T-helper 2 cell treated with Interferon-gamma antibody and Interleukin-4, amounts not matched to agents 100 ng/mL and 5 ng/mL, for 36 hours (primary cell): ENCODE results near the gene KRTAP10-7. TPM values are rescaled to one million over a fixed set of nuclear protein-coding genes. Genes with fewer than 3 reads are reported as not detected.
"Not testable (repeated sequence)": the region's sequence is repeated elsewhere in the genome, so short reads cannot be mapped to it uniquely, and the experiment has no call there.

Experiments
- intact Hi-C: fragments of 100-400 bp; cut with micrococcal nuclease; formaldehyde crosslinking; loops from one replicate; pipeline ENCODE4 v1.15.1; 2023
- total RNA-seq: library from RNA; stranded (reverse); gene quantifications from 2 replicates; pipeline ENCODE4 v1.2.3, GENCODE V29; 2022

The KRTAP10-7 gene
- total RNA-seq, 1 donor from 2014 or later, result not detected

DNA sequence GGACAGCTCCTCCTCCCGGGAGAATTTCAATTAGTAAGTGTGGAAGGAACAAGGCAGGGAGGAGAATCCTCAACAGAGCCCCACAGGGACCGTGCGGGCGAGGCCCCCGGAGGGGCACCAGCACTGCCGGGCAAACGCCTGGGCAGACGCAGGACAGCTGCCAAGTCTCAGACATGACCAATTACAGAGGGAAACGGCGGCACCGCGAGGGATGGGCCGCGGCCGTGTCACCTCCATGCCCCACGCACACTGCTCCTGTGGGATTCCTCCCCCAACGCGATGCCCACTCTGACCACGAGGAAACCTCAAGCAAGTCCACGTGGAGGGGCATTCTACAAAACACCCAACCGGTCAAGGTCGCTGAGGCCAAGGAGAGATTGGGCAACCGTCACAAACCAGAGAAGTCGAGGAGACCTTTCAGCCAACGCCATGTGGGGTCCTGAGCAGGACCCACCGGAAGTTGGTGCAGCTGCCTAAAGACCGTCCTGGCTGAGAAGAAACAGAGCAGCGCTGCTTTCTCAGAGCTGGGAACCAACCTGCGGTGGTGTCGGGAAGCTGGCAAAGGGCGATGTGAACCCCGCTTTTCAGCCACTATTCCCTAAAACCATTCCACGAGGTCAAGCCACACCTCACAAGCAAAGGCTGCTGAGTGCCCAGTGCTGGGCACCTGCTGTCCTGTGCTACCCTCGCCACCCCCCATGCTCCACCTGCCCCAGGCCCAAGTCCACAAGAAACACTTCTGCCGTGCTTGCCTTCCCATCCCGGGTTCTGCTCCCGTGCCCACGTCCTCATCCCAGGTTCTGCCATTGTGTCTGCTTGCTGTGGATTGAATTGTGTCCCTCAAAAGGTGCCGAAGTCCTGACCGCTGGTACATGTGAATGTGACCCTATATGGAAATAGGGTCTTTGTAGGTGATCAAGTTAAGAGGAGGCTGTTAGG is 28.3 kb upstream of the KRTAP10-7 start:
- intact Hi-C loops, result no loop called here

DNA sequence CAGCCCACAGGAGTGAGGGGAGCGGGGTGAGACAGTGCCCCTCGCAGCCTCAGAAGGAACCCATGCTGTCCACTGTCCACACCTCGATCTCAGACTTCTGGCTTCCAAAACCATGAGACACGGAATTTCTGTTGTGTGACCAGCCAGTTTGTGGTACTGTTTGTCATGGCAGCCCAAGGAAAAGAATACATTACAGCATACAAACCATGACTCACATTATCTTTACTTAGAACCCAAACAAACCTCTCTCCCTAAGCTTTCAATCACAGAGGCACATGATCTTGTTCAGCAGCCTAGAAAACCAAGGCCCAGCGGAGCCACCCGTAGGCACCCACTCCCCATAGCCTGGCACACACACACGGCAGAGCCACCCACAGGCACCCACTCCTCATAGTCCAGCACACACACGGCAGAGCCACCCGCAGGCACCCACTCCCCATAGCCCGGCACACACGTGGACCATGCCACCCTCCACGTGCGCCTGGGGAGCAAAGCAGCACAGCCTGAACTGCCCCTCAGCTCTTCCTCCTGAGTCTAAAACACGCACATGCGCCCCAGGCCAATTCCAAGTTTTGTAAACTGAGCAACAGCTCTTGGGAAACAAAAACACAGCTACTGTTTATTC is 27.3 kb upstream of the KRTAP10-7 start:
- intact Hi-C loops, result no loop called here

GRCh38 chr21:44573630-44574456 is 26.6 kb upstream of the KRTAP10-7 start, which contains the start of gene KRTAP10-4:
Gene KRTAP10-4 (plus strand): TSS chr21:44573729. CDS start chr21:44573759, 30 bp downstream.
- intact Hi-C loops, result not testable (repeated sequence)

GRCh38 chr21:44574457-44575306 is 25.7 kb upstream of the KRTAP10-7 start:
- intact Hi-C loops, result no loop called here

DNA sequence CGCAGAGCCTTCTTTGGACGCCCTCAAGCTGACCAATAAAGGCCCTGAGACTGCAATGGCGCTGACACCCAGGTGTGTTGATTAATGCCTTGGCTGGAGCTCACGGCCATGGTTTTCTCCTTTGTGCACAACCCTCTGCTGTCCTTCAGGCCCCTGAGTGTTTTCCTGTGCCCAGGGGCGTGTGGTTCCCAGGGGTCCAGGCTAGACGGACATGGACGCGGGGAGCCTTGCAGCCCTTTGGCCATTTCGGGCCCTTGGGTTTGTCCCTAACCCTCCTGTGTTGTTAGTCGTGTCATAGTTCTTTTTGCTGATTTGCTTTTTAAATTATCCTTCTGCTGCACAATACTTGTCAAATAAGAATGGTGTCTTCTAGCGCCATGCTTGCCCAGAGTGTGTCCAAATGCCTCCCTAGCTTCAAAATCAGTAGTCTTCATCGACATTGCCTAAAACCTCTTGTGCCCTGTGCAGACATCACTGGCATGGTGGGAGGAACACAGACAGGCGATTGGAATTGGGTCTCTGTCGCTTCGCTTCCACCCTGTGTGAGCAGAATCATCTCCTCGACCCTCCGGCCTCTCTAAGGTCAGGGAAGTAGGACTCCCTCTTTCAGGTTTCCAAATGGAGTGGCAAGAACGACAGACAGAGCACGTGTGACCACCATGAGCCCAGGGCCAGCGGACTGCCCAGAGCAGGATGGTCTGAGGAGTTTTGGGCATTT is 24.9 kb upstream of the KRTAP10-7 start:
- intact Hi-C loops, result no loop called here

DNA sequence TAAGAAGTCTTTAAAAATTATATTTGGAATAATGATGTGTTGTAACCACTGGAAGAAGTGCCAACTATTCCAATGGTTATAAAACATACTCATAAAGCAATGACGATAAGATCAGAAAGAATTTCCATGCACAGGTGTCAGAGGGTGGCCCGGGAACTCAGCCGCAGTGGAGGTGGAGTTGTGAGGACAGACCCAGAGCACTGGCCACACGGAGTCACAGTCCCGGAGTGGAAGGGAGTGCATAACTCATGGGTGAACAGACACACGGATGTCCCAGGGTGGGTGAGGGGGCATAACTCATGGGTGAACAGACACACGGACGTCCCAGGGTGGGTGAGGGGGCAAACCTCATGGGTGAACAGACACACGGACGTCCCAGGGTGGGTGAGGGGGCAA is 24.4 kb upstream of the KRTAP10-7 start:
- intact Hi-C loops, result no loop called here

GRCh38 chr21:44578371-44579055 is 21.9 kb upstream of the KRTAP10-7 start:
- intact Hi-C loops, result no loop called here

DNA sequence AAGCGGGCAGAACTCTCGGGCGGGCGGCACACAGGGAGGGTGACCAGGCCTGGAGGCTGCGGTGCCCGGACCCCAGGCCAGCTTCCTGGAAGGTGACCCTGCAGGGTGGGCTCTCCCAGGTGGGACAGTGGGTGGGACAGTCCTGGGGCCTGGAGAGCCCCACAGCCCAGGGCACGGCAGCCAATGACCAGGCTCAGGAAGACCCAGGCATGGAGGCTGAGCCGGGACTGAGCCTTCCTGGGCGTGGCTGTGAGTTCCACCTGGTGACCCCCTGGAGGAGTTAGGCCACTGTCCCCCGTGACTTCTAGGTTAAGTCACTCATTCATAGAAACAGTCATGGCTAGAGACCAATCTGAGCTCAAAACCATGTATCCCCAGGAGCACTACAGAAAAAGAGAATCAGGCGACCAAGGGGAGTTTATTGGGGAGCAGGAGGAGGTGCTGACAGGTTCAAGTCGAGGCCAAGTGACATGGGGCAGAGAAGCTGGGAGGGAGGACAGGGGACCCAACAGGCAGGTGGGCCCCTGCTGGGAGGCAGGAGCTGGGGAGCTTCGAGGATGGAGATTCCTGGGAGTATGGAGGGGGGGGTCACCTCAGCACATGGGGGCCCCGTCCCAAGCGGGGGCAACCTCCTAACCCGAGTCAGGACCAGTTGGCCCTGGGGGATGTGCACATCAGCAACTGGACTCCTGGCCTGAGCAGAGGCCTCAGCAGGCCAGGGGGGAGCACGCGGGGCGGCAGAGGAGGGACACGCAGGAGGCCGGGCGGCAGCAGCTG is 21.2 kb upstream of the KRTAP10-7 start:
- intact Hi-C loops, result no loop called here

GRCh38 chr21:44579833-44580144 is 20.6 kb upstream of the KRTAP10-7 start:
- intact Hi-C loops, result no loop called here

DNA sequence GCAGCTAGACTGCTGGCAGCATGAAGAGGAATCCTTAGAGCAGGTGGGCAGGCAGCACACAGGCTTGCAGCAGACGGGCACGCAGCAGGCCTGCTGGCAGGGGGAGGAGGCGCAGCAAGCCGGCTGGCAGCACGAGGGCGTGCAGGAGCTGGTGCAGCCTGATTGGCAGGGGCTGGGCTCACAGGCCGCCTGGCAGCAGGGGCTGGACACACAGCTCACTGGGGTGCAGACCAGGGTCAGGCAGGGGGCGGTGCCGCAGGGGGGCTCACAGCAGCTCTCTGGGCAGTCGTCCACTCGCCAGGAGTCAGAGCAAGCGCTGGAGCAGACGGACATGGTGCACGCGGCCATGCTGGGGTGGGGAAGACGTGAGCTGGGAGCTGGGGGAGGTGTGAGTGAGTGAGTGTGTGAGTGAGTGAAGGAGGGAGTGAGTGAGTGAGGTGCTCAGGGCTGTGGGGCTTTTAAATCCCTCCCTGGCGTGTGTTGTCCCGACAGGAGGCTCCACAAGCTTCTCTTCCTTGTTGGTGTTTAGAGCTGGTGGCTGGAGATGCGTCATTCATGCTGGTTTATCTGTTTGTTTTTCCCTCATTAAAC is 20.1 kb upstream of the KRTAP10-7 start, which contains the start of gene KRTAP10-5:
TSS of gene KRTAP10-5 (minus strand) at position 374 of the 591 bp plus-strand sequence. CDS start at position 348, 26 bp downstream.
- intact Hi-C loops, result not testable (repeated sequence)

- intact Hi-C loops, result no loop called here
These were observed 19.2 kb upstream of the KRTAP10-7 start for GRCh38 chr21:44581158-44581557.

DNA sequence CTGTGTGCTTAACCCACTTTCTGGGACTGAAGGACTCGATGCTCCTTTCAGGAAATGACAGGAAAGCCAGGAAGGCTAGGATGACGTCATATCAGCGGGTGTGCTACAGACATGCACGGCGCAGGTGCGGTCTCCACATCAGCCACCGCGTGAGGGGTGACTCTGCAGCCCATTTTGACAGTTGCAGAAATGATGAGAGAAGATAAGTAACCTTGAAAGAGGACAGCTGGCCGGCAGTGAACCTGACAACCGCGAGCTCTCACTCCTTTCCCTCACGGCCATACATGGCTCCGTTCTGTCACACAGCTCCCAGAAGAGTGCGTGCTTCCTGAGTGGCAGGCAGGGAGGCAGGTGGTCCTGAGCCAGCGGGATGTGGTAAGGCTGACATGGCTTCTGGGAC is 18.3 kb upstream of the KRTAP10-7 start:
- intact Hi-C loops, result no loop called here

DNA sequence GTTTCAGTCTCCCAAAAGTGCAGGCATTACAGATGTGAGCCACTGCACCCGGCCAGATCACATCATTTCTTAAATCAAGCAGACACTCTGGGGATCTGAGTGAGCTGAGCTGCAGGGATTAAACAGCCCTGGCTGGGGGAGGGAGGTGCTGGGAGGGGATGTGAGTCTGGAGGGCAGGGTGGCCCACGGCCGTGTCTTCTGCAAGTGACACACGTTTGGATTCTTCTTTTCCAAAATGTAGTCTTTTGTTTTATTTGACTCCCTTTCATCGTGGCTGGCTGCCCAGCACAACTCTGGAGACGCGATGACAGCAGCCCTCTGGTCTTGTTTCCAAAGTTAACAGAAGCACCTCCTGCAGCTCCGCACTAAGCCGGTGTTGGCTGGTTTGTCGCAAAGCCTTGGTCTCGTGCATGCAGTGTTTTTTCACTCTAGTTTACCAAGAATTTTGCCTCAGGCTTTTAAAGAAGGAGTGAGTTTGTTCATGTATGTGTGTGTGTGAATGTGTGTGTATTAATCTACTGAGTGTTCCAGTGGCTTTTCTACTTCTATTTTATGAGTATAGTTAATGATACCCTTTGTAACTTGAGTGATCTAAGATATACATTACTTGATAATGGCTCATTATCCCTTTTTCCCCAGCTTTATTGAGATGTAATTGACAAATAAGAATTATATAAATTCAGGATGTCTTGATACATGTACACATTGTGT is 17.2 kb upstream of the KRTAP10-7 start:
- intact Hi-C loops, result no loop called here

DNA sequence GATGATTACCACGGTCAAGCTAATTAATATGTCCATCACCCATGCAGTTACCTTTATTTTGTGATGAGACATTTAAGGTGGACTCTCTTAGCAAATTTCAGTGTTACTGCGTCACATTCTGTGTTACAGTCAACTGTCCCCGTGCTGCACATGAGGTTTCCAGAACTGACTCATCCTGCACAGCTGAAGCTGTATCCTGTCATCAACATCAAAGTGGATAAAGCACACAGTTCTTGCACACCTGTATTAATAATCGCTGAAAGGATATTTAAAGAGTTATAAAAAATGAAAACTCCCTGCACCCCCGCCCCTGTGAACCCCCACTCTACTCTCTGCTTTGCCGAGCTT is 16.6 kb upstream of the KRTAP10-7 start:
- intact Hi-C loops, result no loop called here

DNA sequence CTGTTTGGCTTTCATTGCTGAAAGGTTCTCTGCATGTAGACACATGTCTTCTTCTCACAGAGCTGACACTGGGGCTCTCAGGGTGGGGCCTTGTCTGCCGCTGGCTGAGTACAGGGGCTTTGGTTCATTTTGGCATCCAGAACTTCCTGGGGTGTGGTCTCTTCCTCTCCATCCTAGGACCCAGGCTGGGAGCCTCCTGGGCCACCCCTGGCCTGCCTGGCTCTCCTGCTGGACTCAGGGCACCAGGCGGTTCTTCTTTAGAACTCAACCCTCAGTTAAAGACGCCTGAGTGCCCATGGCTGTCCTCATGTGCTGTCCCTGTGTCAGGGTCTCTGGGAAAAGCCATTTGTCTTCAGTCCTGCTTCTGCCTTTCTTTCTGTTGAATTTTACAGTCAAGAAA is 14.5 kb upstream of the KRTAP10-7 start:
- intact Hi-C loops, result no loop called here

DNA sequence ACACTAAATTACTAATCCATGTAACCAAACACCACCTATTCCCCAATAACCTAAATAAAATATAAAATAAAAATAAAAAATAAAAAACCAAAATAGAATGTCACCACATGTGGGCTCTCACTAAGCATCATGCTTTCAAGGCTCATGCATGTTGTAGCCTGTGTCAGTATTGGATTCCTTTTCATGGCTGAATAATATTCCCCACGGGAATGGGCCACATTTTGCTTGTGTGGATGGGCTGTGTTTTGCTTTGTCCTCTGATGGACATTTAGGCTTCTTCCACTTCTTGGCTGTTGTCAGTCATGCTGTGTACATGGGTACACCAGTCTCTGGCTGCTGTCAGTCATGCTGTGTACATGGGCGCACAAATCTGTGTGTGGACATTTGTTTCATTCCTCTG is 11.3 kb upstream of the KRTAP10-7 start:
- intact Hi-C loops, result no loop called here

GRCh38 chr21:44589586-44590305 is 10.7 kb upstream of the KRTAP10-7 start:
- intact Hi-C loops, result no loop called here
